CD4-positive, alpha-beta T cell treated with Interleukin-17A for 4 hours (primary cell): ENCODE results near the gene SPTLC3.

Experiments
- DNase-seq: peaks from one replicate; pipeline ENCODE4 v3.0.0-alpha.2; 2020; ENCODE audit warnings: mixed read lengths

SPTLC3 gene

DNA sequence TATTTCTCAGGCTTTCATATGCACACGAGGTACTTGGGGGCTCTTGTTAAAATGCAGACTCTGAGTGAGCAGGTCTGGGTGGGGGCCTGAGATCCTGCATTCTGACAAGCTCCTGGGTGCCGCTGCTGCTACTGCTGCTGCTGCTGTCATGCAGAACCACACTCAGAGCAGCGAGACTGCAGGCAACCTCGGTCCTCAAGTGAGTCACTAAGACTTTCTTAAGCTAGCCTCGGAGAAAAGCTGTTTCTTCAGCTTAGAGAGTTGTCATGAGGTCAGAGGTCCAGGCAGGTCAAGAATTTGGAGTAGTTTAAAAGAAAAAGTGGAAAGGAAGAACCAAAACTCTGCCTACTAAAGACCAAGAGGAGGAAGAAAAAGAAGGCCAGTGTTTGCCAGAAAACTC is 92.9 kb downstream of the SPTLC3 start:
- DNase-seq = no peak

DNA sequence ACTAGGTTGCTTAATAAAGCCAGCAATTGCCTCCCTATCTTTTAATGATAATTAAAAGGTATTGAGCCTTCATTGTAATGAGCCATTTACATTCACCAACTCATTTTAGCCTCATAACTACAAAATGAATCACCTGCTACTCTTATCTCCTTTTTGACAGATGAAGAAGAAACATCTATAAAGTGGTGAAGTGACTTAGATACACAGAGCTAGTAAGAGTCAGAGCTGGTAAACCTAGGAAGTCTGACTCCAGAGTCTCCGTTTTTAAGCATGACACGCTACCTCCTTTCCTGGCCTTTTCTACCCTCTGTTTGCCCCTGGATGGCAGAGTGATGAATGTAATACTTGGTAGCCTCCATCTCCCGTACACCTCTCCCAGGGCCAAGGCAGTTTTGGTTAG is 93.5 kb downstream of the SPTLC3 start:
- DNase-seq = no peak

DNA sequence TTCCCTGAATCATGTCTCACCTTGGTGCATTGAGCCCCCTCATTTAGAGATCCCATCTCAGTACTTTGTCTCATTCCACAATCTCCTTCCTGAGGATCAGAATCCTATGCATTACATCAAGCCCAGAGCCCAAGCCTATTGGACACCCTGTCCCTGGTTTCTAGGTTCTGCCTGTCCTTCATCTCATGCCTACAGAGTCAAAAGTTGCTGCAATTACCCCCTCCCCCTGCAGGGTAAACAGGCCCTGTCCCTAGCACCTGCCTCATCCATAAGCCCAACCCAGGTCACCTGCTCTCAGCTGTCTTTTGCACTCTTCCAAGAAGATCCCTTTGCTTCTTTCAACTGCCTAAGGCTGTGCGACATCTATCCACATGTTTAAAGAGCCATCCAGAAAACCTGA is 93.9 kb downstream of the SPTLC3 start:
- no peak for DNase-seq

DNA sequence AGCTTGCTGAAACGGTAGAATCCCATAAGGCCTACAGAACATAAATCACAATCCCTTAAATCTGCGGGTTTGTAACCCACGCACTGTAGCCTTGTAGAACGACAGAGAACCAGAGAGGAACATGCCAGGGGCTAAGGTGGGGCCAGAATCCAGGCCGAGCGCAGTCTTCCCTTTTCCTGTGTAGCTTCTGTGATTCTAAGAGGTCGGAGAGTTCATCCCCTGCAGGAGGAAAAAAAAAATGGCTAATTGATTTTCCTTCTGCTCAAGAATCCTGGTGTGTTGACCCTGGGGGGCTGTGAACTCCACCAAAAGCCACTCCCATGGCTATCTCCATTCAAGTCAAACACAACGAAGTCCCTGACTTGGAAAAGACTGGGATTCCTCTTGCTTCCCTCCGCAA is 96.3 kb downstream of the SPTLC3 start:
- DNase-seq = no peak

DNA sequence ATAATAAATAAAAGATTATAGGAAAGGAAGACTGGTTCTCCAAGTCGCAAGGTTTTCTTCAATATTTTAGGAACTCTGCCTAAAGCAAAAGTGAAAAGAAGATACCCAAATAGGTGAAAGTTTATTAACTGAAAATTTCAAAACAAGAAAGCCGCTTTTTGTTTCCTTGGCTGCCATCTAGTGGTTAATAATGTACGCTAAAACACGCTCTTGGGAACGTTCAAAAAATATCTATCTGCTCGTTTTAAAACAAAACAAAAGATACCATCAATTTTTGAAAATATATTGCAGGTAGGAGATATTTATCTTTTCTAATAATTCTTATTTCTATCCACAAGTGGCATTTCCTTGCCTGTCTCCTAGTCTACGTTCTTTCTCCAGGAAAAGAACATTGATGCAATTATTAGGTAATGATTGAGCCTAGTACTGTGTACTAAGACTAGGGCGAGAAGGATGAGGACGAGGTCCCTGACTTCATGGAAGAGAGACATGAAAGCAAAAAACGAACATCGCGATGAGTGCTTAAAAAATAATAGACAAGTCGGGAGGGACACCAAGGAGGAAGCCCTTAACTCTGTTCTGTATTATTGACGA is 97.2 kb downstream of the SPTLC3 start:
- no peak for DNase-seq

DNA sequence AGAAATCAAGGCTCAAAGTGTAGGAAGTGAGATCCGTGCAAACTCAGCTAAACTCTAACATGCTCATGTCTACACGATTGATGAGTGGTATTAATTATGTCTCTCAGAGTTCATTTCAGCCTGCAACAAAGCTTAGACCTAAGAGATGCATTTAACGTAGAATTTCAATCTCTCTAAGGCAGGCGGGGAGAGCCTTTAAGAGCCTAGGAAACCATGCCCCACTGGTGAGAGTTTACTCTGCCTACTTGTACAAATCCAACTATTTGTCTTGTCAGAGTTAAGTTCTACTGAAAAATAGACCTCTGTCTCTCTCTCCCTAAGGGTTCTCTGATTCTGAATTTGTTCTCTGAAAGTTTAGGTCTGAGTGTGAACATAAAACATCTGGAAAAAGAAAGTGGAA is 100.9 kb downstream of the SPTLC3 start:
- DNase-seq = no peak

DNA sequence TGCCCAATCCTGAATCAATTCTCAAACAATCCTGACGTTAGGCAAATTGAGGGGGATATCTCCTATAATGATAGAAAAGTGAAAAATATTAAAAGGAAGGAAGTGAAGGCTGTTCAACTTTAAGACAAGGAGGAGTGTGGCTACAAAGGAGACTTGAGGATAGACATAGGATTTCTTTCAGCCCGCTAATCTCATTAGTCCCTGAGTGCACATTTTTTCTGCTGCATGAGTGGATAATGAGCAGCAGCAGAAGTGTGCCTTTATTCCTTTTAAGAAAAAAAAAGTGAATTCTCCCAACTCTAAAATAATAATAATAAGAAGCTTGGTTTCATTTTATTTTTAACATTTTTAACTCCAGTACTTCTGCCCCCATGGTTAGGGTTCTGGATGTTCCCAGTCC is 102.0 kb downstream of the SPTLC3 start:
- DNase-seq = no peak

DNA sequence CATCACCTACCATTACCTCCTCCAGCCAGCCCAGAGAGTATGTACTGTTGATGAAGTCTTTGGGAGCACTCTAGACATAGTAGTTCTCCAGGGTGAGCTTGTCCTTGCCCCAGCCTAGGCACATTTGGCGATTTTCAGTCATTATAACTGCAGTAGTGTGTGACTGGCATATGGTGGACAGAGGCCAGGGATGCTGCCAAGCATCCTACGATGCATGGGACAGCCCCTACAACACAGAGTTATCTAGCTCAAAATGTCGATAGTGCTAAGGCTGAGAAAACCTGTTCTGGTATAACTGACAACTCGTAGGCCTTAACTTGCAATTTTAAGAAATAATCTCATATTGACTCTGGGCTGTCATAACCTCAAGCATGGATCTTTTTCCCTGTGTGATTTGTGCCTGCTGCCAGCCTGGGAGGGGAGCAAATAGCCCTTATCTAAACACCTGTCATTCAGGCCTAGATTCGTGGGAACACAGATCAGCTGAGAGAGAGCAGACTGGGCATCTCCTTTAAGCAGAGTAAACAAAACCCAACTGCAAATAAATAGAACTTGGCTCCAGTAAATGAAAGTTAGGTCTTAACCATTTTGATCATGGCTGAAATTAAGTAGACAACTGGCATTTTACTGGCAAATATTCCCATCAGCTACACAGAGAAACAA is 102.6 kb downstream of the SPTLC3 start:
- no peak for DNase-seq

DNA sequence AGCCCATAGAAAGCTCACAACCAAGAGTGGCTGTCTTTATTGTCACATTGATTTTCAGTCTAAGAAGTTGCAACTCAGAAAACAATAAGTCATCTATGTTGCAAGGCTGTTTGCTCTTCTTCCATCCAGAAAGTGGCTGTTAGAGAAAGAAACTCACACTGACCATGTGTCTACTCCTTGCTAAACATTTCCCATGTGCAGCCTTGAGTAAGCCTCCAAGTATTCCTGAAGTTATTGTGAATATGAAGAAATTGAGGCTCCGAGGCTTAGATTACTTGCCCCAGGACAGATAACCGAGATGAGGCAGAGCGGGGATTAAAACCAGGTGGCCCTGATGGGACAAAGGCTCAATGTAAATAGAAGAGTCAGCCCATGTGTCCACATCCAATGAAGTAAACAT is 105.0 kb downstream of the SPTLC3 start:
- DNase-seq = no peak

DNA sequence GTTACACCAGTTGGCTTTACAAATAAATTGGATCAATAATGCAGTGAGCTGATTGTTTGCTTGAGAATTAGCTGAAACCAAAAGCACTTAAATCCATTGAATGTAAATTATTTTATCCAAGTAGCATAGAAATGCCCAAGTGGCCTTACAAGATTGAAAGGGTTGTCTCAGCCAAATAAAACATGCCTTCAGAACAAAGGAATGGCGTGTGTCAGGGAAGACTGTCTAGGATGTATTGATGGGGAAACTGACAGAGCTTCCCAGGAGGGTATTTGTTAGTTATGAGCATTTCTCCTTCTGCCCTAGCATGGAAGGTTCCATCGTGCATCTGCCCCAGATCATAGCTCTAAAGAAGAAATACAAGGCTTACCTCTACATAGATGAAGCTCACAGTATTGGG is 108.4 kb downstream of the SPTLC3 start:
- no peak for DNase-seq

DNA sequence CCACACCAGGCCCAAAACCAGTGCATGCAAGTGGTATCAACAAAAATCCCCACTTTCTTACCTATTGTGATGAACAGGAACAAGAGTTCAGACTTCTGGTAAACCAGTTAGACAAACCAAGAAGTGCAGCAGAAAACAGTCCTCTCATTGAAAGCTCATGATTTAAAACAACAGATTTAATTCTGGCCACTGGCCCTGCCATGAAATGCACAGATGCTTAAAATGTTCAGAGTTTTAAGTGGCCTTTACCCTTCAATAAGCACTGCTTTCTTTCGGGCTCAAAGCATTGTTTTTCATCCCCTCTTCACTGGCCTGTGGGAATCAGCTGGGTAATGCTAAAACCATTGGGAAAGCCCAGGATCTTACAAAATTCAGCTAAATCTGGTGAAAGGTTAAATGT is 109.9 kb downstream of the SPTLC3 start:
- no peak for DNase-seq

DNA sequence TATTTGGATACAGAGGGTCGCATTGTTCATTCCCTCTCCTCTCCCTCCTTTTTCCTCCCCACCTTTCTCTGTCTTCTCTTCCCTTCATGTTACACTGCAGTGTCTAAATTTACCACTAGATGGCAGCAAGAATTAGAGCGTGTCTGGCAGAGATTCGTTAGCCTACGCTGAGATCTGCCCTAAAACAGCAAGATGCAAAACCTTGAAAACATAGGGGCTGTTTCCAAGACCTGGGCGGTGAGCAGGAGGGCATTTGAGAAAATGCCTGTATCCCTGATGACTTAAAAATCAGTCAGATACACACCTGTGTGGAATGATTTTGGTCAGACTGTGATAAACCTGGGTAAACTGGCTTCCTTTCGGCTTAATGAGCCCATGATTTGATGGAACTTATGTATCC is 110.8 kb downstream of the SPTLC3 start:
- peak; percentile 33 for DNase-seq

DNA sequence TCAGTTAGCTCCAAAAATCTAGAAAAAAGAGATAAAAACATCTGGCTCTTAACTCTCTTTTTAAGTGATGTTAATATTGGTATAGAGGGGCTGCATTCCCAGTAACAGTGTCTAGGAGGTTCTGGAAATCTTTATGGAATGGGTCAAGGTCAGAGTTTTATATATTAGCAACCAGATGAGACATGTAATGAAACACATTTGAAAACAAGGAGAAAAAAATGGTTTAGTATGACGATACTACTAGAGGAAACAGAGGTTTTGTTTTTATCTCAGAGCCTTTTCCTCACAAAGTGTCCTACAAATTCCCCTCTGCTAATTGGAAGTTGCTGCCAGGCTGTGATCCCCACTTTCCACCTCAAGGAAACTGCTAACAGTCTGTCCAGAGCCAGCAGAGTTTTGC is 111.7 kb downstream of the SPTLC3 start:
- no peak for DNase-seq

DNA sequence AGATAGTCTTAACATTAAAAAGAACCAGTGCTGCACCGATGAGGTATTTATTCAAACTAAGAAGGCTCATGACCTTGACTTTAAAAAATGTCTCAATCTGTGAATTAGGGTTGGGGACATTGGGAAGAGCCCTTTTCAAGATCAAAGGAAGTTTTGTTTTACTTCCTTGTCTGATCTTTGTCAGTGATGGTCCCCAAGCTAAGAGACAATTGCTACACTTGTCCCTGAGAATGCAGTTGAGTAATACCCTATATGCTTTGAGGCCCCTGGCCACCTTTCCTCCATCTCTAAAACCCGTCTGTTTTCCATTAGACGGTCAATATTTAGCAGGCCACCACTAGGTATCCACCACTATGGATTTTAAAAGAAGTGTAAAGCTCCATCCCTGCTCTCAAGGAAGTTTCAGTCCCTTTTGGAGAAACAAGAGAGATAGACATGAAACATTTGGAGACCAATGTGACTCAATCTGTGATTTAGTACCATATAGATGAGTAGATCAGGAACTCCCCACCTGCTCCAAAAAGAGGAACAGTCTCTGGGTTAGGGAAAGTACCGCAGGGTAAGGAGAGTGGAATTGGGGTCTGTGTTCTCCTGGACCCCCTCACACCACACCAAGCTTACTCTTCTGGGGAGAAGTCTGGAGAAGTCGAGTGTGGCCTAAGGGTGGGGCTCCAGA is 113.2 kb downstream of the SPTLC3 start:
- DNase-seq = no peak

DNA sequence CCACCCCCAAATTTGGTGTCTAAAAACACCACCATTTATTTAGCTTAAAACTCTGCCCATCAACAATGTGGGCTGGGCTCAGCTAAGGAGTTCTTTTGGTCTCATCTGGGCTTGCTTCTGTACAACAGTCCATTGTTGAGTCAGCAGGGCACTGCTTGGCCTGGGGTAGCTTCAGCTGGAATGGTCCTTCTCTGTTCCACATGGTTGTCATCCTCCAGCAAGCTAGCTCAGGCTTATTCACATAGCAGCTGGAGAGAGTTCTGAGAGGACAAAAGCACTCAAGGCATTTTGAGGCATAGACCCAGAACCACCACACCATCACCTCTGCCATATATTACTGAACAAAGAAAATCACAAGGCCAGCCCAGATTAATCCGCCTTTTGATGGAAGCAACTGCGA is 116.7 kb downstream of the SPTLC3 start:
- DNase-seq = no peak

DNA sequence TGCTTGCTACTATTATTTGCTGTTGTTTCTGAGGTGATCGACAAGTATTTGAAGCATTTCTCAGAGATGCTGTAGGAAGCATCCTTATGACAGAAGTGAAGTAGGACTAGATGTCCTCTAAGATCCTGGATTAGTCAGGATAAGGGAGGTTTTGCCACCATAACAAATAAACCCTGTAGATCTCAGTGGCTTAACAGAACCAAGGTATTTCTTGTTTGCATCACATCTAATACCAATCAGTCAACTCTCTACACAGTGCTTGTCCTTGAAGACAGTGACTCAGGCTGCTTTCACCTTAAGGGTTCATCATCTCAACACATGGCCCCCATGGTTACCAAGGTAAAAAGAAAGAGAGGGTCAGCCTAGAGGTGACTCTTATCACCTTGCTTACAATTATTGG is 119.4 kb downstream of the SPTLC3 start:
- DNase-seq = no peak

DNA sequence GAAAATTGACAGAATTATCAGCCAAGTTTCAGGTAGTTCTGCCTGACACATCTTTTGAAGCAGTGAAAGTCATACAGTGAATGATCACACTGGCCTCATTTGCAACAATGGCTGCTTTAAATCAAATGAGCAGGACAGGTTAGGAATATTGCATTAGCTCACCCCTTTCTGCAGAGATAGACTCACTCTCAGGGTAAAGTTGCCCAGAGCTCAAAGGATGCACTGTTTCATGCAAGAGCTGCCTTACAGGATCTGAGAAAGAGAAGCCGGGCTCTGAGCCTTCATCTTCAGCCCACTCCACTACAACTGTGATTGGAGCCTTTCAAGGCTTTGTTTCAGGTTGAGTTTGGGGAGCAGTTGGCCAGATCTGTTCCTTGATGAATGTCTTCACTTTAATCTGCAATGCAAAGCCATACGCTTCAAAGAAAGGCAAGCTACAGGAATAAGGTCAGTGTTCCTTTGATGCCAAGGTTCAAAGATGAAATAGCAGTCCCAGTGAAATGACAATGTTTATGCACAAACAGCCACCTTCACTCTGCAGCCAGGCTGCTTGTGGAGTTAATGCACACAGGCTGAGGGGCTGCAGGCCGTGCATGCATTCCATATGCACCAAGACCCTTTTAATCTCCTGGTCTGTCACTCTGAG is 121.4 kb downstream of the SPTLC3 start:
- no peak for DNase-seq

DNA sequence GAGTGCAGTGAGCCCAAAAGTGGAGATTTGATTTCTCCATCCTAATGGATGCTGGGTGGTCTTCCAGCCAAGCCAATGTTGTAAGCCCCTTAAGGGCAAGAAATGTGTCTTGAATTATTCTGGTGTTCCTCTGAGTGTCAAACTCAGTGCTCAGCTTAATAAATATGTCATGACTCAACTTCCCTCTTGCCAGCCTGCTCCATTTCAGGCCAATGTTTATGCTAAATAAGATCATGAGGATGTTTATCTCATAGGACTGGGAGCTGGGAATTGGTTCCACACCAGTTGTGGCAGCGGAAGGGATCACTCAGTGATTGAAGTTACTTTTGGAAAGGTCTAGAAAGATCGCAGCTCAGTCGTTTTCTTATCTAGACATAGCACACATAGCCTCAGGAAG is 121.9 kb downstream of the SPTLC3 start:
- no peak for DNase-seq

DNA sequence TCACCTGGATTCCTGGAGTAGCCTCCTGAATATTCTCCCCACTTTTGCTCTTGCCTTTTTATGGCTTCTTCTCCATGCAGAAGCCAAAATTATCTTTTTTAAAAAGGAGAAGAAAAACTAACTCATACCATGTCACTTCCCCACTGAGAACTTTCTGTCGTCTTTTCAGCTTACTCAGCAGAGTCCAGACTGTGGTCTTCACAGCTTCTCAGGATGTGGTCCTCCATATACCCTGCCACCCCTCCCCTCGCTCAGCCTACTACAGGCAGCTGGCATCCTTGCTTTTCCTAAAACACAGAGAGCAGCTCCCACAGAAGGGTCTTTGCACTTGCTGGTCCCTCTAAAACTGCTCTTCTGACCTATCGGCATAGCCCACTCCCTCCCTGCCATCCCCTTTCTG is 122.9 kb downstream of the SPTLC3 start:
- DNase-seq = no peak

DNA sequence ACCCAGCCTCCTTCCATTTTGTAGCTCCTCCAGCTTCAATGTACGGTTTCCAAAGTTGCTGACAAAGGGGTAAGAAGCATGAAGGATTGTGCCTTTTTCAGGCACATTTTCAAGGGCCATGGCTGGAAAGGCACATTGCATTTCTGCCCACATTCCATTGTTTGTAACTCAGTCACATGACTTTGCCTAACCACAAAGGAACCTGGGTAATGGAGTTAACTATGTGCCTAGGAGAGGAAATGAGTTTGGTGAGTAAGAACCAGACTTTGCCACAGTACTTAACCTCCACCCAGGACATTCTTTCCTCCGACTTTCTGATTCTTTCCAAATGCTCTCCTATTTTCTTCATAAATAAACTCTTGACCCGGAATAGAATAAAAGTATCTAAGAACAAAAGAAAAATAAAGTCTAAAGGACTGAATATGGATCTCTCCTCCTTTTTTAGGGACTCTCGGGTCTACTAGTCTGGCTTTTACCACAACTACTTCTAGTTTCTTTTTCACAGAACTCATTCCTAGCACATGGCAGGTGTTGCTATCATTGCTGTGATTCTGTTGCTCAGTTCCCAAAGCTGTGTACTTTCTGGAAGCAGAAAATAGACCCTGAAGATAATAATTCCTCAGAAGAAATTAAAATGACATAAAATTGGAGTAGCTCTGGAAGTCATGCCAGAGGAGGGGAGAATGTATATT is 130.8 kb downstream of the SPTLC3 start:
- DNase-seq = no peak

DNA sequence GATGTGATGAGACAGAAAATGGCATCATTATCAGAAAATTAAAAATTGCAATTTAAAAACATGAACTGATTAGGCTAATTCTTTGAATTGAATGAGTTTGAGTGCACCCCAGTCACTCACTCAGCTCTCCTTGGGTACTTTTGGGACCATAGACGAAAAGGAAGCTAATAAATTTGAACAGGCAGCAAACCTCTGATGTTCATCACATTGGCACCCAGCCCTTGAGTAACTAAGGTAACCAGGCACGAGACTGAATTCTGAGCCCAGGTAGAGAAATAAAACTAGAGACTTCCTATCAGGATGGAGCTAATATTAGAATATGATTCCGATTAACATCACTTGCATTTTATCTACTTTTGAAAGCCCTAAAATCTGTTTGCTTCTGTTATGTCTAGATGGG is 131.4 kb downstream of the SPTLC3 start:
- no peak for DNase-seq

DNA sequence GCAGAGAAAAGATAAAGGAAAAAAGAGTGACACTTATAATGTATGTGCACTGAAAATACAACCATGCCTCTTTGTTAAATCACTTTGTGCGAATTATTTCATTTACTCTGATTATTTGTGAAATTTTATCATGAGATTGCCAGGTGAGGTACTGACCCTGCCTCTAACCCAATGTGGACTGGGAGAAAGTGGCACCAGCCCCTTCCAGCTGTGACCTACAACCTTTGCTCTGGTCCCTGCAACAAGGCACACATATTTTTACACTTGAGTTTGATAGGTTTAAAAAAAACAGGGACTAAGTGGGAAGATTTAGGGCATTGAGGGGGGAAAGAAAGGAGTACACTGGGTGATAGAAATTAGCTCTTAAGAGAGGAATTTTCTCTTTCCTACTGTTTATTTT is 132.0 kb downstream of the SPTLC3 start:
- DNase-seq = no peak

DNA sequence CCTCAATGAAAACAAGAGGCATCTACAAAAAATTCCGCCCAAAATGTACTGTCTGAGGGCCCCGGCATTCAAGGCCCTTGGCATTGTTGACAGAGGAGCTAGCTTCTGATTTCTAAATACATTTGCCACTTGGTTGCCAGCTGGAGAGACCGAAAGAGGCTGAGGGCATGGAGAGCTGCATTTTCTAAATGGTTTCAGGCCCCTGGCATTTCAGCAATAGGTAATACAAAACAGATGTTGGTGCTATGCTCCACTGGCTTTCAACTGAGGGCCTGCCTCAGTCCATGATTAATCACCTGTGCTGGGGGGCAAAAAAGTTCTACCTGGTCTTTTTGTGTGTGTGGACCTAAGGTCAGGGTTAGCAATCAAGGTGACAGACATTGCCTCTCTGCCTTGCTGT is 132.8 kb downstream of the SPTLC3 start:
- DNase-seq = no peak

DNA sequence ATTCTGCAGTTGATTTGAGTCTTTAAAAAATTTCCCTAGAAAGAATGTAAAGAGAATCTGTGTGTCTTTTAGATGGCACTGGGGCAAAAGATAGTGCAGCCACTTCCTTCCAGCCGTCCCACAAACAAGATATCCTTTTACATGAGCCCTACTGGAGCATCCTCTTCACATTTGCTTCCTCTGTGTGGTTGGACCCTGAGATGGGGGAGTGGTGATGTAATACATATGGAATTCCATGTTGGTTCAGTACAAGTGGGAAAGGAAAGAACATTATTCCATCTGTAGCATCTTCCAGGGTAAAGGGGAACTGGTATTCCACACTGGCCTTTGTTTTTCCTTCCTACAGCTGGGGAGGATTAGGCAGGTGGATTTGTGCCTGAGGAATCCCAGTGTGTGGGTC is 133.4 kb downstream of the SPTLC3 start:
- no peak for DNase-seq
